ENCODE data around the gene TM9SF4.
"Not testable (repeated sequence)": the region's sequence is repeated elsewhere in the genome, so short reads cannot be mapped to it uniquely, and the experiment has no call there.

TM9SF4 gene

GRCh38 chr20:32189691-32190615, 80.4 kb downstream of the TM9SF4 start:
- peak; percentile 88 for DNase-seq (ENCODE audit: low spot score)

GRCh38 chr20:32190616-32191415, 81.3 kb downstream of the TM9SF4 start:
- DNase-seq (ENCODE audit: low spot score) = peak; percentile 54

GRCh38 chr20:32191422-32191821, 81.9 kb downstream of the TM9SF4 start:
- no peak for DNase-seq (ENCODE audit: low spot score)

GRCh38 chr20:32191873-32192272, 82.4 kb downstream of the TM9SF4 start:
- no peak for DNase-seq (ENCODE audit: low spot score)

GRCh38 chr20:32192698-32193097, 83.2 kb downstream of the TM9SF4 start:
- no peak for DNase-seq (ENCODE audit: low spot score)

GRCh38 chr20:32193336-32193735, 83.8 kb downstream of the TM9SF4 start:
- not testable (repeated sequence) for DNase-seq (ENCODE audit: low spot score)

- no peak for DNase-seq (ENCODE audit: low spot score)
Measured at GRCh38 chr20:32193996-32194395, 84.5 kb downstream of the TM9SF4 start.

- no peak for DNase-seq (ENCODE audit: low spot score)
Measured at GRCh38 chr20:32195581-32195980, 86.1 kb downstream of the TM9SF4 start.

- not testable (repeated sequence) for DNase-seq (ENCODE audit: low spot score)
Measured at GRCh38 chr20:32196613-32197012, 87.1 kb downstream of the TM9SF4 start.

GRCh38 chr20:32197136-32197535, 87.6 kb downstream of the TM9SF4 start:
- DNase-seq (ENCODE audit: low spot score) = not testable (repeated sequence)

GRCh38 chr20:32199006-32199405, 89.5 kb downstream of the TM9SF4 start:
- DNase-seq (ENCODE audit: low spot score) = no peak

- no peak for DNase-seq (ENCODE audit: low spot score)
Measured at GRCh38 chr20:32201296-32201976, 91.9 kb downstream of the TM9SF4 start.

GRCh38 chr20:32201977-32202363, 92.5 kb downstream of the TM9SF4 start:
- DNase-seq (ENCODE audit: low spot score) = no peak

GRCh38 chr20:32203356-32204204, 94.1 kb downstream of the TM9SF4 start:
- no peak for DNase-seq (ENCODE audit: low spot score)

- DNase-seq (ENCODE audit: low spot score) = no peak
Measured at GRCh38 chr20:32204205-32205109, 94.9 kb downstream of the TM9SF4 start.

- no peak for DNase-seq (ENCODE audit: low spot score)
Measured at GRCh38 chr20:32205110-32205842, 95.8 kb downstream of the TM9SF4 start.

- DNase-seq (ENCODE audit: low spot score) = no peak
Measured at GRCh38 chr20:32205843-32206759, 96.6 kb downstream of the TM9SF4 start.

GRCh38 chr20:32206760-32207625, 97.5 kb downstream of the TM9SF4 start:
- DNase-seq (ENCODE audit: low spot score) = no peak
